ENCODE measurements around the gene HPGDS. TPM values are rescaled to one million over a fixed set of nuclear protein-coding genes. Genes with fewer than 3 reads are reported as not detected.

Gene HPGDS
- polyA plus RNA-seq, 1 donor from 2014 or later: not detected

DNA sequence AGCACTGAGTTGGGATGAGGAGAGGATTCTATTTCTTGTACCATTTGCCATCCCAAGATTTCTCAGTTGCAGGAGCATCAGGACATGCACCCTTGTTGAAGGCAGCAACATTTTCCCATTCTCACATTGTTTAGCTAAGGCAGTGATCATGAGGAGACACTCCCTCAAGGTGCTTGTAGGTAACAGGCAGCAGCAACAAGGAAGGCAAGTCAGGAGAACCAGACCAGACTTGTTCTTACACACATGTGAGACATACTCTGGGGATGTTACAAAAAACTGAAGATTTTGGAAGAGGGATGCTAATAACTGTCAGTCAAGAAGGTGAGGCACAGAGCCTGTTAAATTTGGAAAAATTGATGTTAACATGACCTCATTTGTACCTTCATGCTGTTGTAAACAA is 15.5 kb upstream of the HPGDS start:
- TF ChIP-seq POLR2AphosphoS5 (IDR thresholded peaks at IDR 0.05) (no peak), EP300 (conservative IDR thresholded peaks at IDR 0.05; ENCODE audit: poor library complexity, severe bottlenecking) (no peak), MXI1 (conservative IDR thresholded peaks at IDR 0.05; ENCODE audit: poor library complexity, severe bottlenecking) (no peak), SMC3 (conservative IDR thresholded peaks at IDR 0.05; ENCODE audit: poor library complexity) (no peak), EZH2 (IDR thresholded peaks at IDR 0.05; ENCODE audit: borderline replicate concordance, insufficient read depth, low read length, poor library complexity, severe bottlenecking) (no peak), RAD21 (conservative IDR thresholded peaks at IDR 0.05) (no peak), TAF1 (IDR thresholded peaks at IDR 0.05; ENCODE audit: low read depth) (no peak)
- TF ChIP-seq, protein P1, sequence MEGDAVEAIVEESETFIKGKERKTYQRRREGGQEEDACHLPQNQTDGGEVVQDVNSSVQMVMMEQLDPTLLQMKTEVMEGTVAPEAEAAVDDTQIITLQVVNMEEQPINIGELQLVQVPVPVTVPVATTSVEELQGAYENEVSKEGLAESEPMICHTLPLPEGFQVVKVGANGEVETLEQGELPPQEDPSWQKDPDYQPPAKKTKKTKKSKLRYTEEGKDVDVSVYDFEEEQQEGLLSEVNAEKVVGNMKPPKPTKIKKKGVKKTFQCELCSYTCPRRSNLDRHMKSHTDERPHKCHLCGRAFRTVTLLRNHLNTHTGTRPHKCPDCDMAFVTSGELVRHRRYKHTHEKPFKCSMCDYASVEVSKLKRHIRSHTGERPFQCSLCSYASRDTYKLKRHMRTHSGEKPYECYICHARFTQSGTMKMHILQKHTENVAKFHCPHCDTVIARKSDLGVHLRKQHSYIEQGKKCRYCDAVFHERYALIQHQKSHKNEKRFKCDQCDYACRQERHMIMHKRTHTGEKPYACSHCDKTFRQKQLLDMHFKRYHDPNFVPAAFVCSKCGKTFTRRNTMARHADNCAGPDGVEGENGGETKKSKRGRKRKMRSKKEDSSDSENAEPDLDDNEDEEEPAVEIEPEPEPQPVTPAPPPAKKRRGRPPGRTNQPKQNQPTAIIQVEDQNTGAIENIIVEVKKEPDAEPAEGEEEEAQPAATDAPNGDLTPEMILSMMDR (IDR thresholded peaks at IDR 0.05; ENCODE audit: poor library complexity, severe bottlenecking): no peak
- TF ChIP-seq, protein P2, sequence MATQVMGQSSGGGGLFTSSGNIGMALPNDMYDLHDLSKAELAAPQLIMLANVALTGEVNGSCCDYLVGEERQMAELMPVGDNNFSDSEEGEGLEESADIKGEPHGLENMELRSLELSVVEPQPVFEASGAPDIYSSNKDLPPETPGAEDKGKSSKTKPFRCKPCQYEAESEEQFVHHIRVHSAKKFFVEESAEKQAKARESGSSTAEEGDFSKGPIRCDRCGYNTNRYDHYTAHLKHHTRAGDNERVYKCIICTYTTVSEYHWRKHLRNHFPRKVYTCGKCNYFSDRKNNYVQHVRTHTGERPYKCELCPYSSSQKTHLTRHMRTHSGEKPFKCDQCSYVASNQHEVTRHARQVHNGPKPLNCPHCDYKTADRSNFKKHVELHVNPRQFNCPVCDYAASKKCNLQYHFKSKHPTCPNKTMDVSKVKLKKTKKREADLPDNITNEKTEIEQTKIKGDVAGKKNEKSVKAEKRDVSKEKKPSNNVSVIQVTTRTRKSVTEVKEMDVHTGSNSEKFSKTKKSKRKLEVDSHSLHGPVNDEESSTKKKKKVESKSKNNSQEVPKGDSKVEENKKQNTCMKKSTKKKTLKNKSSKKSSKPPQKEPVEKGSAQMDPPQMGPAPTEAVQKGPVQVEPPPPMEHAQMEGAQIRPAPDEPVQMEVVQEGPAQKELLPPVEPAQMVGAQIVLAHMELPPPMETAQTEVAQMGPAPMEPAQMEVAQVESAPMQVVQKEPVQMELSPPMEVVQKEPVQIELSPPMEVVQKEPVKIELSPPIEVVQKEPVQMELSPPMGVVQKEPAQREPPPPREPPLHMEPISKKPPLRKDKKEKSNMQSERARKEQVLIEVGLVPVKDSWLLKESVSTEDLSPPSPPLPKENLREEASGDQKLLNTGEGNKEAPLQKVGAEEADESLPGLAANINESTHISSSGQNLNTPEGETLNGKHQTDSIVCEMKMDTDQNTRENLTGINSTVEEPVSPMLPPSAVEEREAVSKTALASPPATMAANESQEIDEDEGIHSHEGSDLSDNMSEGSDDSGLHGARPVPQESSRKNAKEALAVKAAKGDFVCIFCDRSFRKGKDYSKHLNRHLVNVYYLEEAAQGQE (IDR thresholded peaks at IDR 0.05; ENCODE audit: borderline replicate concordance): no peak
- H2AFZ ChIP-seq (ENCODE audit: low read depth, low read length): no peak overlapping the region
- no peaks in the 10 kb centered on the region for H3K79me2 ChIP-seq (replicated peaks; ENCODE audit: insufficient read depth, low read length)

DNA sequence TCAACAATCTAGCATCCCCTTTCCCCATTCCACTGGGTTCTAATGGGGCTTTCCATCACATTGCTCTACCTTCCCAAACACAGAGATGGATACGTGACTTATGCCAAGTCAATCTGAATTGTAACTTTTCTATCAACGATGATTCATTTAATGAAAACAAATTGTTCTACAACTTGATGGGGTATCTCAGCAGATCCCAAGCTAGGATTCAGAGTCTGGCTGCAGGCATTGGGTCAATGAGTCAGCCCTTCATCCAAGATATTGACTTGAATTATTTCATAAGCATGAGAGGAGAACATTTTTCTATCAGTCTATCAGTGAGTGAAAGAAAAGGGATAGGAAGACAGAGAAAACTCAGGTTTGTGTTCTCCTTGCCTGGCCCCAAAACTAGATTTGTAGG is 15.0 kb upstream of the HPGDS start:
- Histone ChIP-seq H3K79me2 (replicated peaks; ENCODE audit: insufficient read depth, low read length) (no peaks in the 10 kb centered on the region), H3K27me3 (ENCODE audit: insufficient read depth, low read depth, low read length) (no peaks in the 10 kb centered on the region), H3K9me3 (ENCODE audit: low read length) (no peaks in the 10 kb centered on the region), H4K20me1 (ENCODE audit: insufficient read depth) (no peaks in the 10 kb centered on the region), H2AFZ (ENCODE audit: low read depth, low read length) (no peak overlapping the region), H3K36me3 (ENCODE audit: insufficient read depth, low read length) (no peaks in the 10 kb centered on the region), H3K4me2 (ENCODE audit: low read length) (no peak overlapping the region), H3K4me3 (ENCODE audit: low read length) (no peak overlapping the region), H3F3A (ENCODE audit: insufficient read depth, low read length, poor library complexity, severe bottlenecking) (no peaks in the 10 kb centered on the region), H3K27ac (ENCODE audit: low read length) (no peak overlapping the region), H3K9me2 (ENCODE audit: insufficient read depth, low read length) (no peaks in the 10 kb centered on the region), H3K9ac (ENCODE audit: low read length) (no peak overlapping the region)
- TF ChIP-seq, protein P1 (IDR thresholded peaks at IDR 0.05; ENCODE audit: poor library complexity, severe bottlenecking): no peak
- TF ChIP-seq EZH2 (IDR thresholded peaks at IDR 0.05; ENCODE audit: borderline replicate concordance, insufficient read depth, low read length, poor library complexity, severe bottlenecking): no peak
- TF ChIP-seq MXI1 (conservative IDR thresholded peaks at IDR 0.05; ENCODE audit: poor library complexity, severe bottlenecking): no peak
- no peak for TF ChIP-seq EP300 (conservative IDR thresholded peaks at IDR 0.05; ENCODE audit: poor library complexity, severe bottlenecking)
- no peak for TF ChIP-seq SMC3 (conservative IDR thresholded peaks at IDR 0.05; ENCODE audit: poor library complexity)
- TF ChIP-seq, protein P2 (IDR thresholded peaks at IDR 0.05; ENCODE audit: borderline replicate concordance): no peak
- TF ChIP-seq RAD21 (conservative IDR thresholded peaks at IDR 0.05): no peak
- TF ChIP-seq TAF1 (IDR thresholded peaks at IDR 0.05; ENCODE audit: low read depth): no peak
- TF ChIP-seq POLR2AphosphoS5 (IDR thresholded peaks at IDR 0.05): no peak

More for the DNA sequence above, 15.5 kb upstream of the HPGDS start:
- no peaks in the 10 kb centered on the region for H3K9me3 ChIP-seq (ENCODE audit: low read length)
- no peaks in the 10 kb centered on the region for H3K36me3 ChIP-seq (ENCODE audit: insufficient read depth, low read length)
- H3K9ac ChIP-seq (ENCODE audit: low read length): no peak overlapping the region
- no peak overlapping the region for H3K4me2 ChIP-seq (ENCODE audit: low read length)
- no peaks in the 10 kb centered on the region for H3K9me2 ChIP-seq (ENCODE audit: insufficient read depth, low read length)
- no peaks in the 10 kb centered on the region for H4K20me1 ChIP-seq (ENCODE audit: insufficient read depth)
- no peak overlapping the region for H3K27ac ChIP-seq (ENCODE audit: low read length)
- H3K4me3 ChIP-seq (ENCODE audit: low read length): no peak overlapping the region
- H3F3A ChIP-seq (ENCODE audit: insufficient read depth, low read length, poor library complexity, severe bottlenecking): no peaks in the 10 kb centered on the region
- H3K27me3 ChIP-seq (ENCODE audit: insufficient read depth, low read depth, low read length): no peaks in the 10 kb centered on the region
